BJ (cell line): ENCODE results near the gene TCAF2. TPM values are rescaled to one million over a fixed set of nuclear protein-coding genes. Genes with fewer than 3 reads are reported as not detected.
"Not testable (repeated sequence)": the region's sequence is repeated elsewhere in the genome, so short reads cannot be mapped to it uniquely, and the experiment has no call there.

Experiments used
- CTCF ChIA-PET: fragments of 350-600 bp; formaldehyde crosslinking; extraction: SDS; loops from one replicate; lab custom pipeline; 2021; ENCODE audit warnings: antibody characterized with exemption, inconsistent platforms; lab: Yijun Ruan, JAX
- POLR2A ChIA-PET: fragments of 300-600 bp; sonication (Branson Sonifier 250); formaldehyde crosslinking; extraction: SDS; loops from one replicate; lab custom pipeline; 2021; ENCODE audit warnings: antibody characterized with exemption; lab: Charles Lee
- DNase-seq: peaks from one replicate; pipeline ENCODE4 v3.0.0-alpha.2; 2011; ENCODE audit warnings: low read depth
- H3K27me3 ChIP-seq: 2 replicates; pipeline ENCODE4 v1.6.0; 2011; ENCODE audit warnings: low read length; ENCODE audit not compliant: control insufficient read depth, insufficient read depth
- H3K36me3 ChIP-seq: 2 replicates; pipeline ENCODE4 v1.5.1; 2011; ENCODE audit warnings: low read length; ENCODE audit not compliant: control insufficient read depth, insufficient read depth
- H3K4me3 ChIP-seq: 2 replicates; pipeline ENCODE4 v1.5.1; 2011; ENCODE audit warnings: low read depth, mild to moderate bottlenecking, control low read depth, low read length
- polyA minus RNA-seq: library from RNA; depleted of rRNA, polyadenylated mRNA; stranded (reverse); fragments of >200 nt; gene quantifications from 2 replicates; pipeline ENCODE4 v1.2.3, GENCODE V29; 2011; rRNA and poly(A)+ RNA removed
- polyA plus RNA-seq: library from polyadenylated mRNA; depleted of rRNA; stranded (reverse); fragments of >200 nt; gene quantifications from 2 replicates; pipeline ENCODE4 v1.2.3, GENCODE V29; 2011; rRNA removed

The TCAF2 gene
- polyA plus RNA-seq (1.7 and 1.9 TPM in 2 replicates), polyA minus RNA-seq (2.6 and 2.8 TPM in 2 replicates)

- H3K27me3 ChIP-seq, POLR2A ChIA-PET, H3K36me3 ChIP-seq, DNase-seq, CTCF ChIA-PET: not testable (repeated sequence)
- H3K4me3 ChIP-seq, result peak within 1 kb of the TSS; percentile 30
Measured at GRCh38 chr7:143620646-143621045, at the start of gene TCAF2. TSS of gene TCAF2 (plus strand) at chr7:143620974.

DNA sequence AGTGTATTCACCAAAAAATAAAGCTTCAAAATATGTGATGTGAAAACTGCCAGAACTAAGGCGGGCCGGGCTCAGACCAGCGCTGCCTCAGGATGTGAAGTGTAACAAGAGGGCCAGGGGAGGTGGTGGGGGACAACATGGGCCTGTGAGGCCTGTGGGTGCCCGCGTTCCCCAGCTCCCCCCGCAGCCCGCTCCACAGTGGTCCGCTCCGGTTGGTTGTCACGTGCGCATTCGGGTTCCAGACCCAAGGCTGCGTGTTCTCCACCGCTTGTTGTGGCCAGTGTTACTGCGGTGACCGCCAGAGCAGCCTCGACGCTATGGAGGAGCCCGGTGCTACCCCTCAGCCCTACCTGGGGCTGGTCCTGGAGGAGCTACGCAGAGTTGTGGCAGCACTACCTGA, 49.3 kb upstream of the TCAF2 start, which contains the start of gene CTAGE15:
CTAGE15 (plus strand) TSS at position 301 of the 400 bp plus-strand sequence; CDS start at position 318, 17 bp downstream.
- CTCF ChIA-PET, H3K27me3 ChIP-seq, POLR2A ChIA-PET, H3K4me3 ChIP-seq, H3K36me3 ChIP-seq, DNase-seq: not testable (repeated sequence)

DNA sequence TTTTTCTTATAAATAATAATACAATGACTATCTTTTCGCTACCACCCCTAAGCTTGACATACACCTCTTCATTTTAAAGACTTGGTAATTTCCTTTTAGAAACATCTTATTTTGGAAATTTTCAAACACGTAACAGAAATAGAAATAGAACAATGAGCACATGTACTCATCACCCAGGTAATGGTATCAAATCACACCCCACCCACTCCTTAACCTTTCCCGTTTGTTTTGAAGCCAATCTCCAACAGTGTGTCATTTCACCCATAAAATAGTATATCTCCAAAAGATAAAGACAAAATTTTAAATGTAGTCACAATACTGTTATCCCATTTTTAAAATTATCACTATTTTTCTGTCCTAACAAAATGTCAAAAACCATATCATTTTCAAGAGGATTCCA, 32.6 kb upstream of the TCAF2 start:
- POLR2A ChIA-PET, CTCF ChIA-PET, DNase-seq, H3K27me3 ChIP-seq, H3K36me3 ChIP-seq, H3K4me3 ChIP-seq: not testable (repeated sequence)

DNA sequence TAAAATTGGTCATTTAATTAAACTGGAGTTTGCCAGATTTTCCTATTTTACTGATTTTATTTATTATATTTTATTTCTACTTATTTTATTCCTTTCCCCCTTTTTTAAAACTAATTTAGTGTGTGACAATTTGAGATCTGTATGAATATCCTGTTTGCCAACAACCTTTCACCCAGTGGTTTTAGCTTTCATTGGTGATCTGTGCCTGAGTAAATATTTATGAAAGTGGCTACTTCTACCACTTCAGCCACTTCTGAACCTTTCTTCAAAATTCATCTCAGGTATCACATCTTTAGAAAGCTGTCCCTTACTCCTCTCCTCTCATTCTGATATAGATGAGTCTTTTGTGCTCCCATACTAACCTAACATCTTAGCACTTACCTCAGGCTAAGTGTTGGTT, 30.9 kb upstream of the TCAF2 start:
- H3K4me3 ChIP-seq, CTCF ChIA-PET, POLR2A ChIA-PET, H3K27me3 ChIP-seq, H3K36me3 ChIP-seq, DNase-seq: not testable (repeated sequence)

DNA sequence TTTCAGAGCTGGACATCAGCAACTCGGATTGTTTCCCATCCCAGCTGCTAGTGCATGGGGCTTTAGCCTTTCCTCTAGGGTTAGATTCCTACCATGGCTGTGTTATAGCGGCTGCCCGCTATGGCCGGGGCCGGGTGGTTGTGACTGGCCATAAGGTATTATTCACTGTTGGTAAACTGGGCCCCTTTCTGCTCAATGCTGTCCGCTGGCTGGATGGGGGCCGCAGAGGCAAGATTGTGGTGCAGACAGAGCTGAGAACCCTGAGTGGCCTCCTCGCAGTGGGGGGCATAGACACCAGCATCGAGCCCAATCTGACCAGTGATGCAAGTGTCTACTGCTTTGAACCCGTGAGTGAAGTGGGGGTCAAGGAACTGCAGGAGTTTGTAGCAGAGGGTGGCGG, 22.7 kb upstream of the TCAF2 start:
- DNase-seq, H3K36me3 ChIP-seq, H3K4me3 ChIP-seq, POLR2A ChIA-PET, H3K27me3 ChIP-seq, CTCF ChIA-PET: not testable (repeated sequence)

DNA sequence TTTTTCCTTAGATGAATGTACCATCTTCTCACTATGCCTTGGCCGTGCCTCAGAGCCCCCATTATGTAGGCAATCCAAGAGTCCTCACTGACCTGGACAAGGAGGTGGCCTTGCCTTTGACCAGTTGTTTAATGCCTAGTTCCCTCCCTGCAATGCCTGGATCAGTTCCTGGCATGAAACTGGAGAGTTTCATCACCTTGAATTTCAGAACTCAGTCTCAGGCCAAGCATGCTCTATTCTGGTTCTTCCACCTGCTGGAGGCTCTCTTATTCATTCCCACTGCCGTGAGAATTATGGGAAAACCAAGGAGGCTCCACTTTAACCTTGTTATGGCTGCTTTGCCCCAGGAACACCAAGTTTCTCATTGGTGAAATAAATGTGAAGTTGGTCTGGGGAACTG, 17.2 kb upstream of the TCAF2 start:
- H3K4me3 ChIP-seq, POLR2A ChIA-PET, DNase-seq, CTCF ChIA-PET, H3K27me3 ChIP-seq, H3K36me3 ChIP-seq: not testable (repeated sequence)

- H3K4me3 ChIP-seq, CTCF ChIA-PET, POLR2A ChIA-PET: not testable (repeated sequence)
Measured at GRCh38 chr7:143606088-143606487, 14.7 kb upstream of the TCAF2 start.

DNA sequence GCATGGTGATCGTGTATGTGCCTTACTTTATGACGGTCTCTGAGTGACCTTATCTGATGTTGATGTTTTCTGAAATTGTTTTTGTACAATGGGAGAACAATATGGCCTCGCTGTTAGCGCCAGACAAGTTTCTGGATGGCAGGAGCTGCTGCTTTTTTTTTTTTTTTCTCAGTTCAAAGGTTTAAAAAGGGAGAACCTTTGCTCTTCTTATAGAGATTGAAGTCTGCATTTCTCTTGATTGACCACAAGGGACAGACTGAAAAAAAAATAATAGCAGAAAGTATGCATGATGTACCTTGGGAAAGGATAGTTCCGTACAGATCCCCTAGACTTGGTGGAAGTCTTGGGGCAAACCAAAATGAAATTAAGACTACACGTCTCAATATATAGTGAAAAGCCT, 5.2 kb upstream of the TCAF2 start:
- POLR2A ChIA-PET, H3K36me3 ChIP-seq, H3K4me3 ChIP-seq, H3K27me3 ChIP-seq, CTCF ChIA-PET, DNase-seq: not testable (repeated sequence)

More at GRCh38 chr7:143606088-143606487, 14.7 kb upstream of the TCAF2 start:
- not testable (repeated sequence) for DNase-seq, H3K36me3 ChIP-seq, H3K27me3 ChIP-seq

- H3K4me3 ChIP-seq, H3K36me3 ChIP-seq, H3K27me3 ChIP-seq, DNase-seq, POLR2A ChIA-PET, CTCF ChIA-PET: not testable (repeated sequence)
Measured at GRCh38 chr7:143617204-143617603, 3.6 kb upstream of the TCAF2 start.

DNA sequence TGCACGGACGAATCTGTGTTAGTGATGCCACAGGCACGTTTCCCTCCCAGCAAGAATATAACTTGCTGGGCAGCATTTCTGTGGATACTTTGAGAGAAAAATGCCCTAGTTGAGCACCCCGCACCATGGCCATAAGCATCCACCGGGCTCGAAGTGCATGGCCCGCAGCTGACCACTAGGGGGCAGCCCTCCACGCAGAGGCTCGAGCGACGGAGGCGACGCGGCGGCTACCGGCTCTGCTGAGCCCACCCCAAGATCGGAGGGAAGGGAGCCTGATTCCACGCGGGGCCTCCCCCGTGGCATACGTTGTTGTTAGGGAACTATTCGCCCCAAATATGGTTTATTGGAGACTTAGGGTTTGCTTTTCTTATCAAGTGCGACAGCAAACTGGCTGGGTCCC, 716 bp upstream of the TCAF2 start:
- DNase-seq, H3K27me3 ChIP-seq, H3K4me3 ChIP-seq, POLR2A ChIA-PET, H3K36me3 ChIP-seq, CTCF ChIA-PET: not testable (repeated sequence)

GRCh38 chr7:143621175-143621574, 401 bp downstream of the TCAF2 start:
- CTCF ChIA-PET, result not testable (repeated sequence)

GRCh38 chr7:143622130-143622529, 1.4 kb downstream of the TCAF2 start:
- H3K27me3 ChIP-seq, H3K4me3 ChIP-seq, POLR2A ChIA-PET, H3K36me3 ChIP-seq, CTCF ChIA-PET, DNase-seq: not testable (repeated sequence)

More at GRCh38 chr7:143621175-143621574, 401 bp downstream of the TCAF2 start:
- POLR2A ChIA-PET, DNase-seq, H3K27me3 ChIP-seq, H3K4me3 ChIP-seq, H3K36me3 ChIP-seq: not testable (repeated sequence)

- POLR2A ChIA-PET, CTCF ChIA-PET, H3K36me3 ChIP-seq, DNase-seq, H3K27me3 ChIP-seq, H3K4me3 ChIP-seq: not testable (repeated sequence)
Measured at GRCh38 chr7:143630653-143631052, 9.9 kb downstream of the TCAF2 start.

DNA sequence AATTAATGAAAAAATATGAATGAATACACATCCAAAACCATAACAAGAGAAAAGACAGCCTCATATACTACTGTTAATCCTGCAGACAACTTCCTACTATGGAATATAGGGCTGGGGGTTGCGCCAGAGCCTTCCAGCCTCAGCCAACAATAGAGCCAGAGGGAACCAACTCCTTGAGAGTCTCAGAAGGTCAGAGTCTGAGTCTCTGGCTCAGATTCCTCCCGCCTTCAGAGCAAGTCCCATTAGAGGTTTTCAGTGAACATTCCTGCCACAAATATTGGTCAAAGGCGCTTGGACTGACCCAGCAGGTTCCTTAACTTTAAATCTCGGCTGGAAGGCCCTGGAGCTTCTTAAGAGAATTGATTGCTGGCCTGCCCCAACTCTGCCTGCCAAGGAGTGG, 11.7 kb downstream of the TCAF2 start:
- CTCF ChIA-PET, POLR2A ChIA-PET: not testable (repeated sequence)

More for the DNA sequence above, 11.7 kb downstream of the TCAF2 start:
- DNase-seq, H3K36me3 ChIP-seq, H3K4me3 ChIP-seq, H3K27me3 ChIP-seq: not testable (repeated sequence)
